NCI-H774 (cell line): ENCODE results near the gene GOLGA6D.
"Not testable (repeated sequence)": the region's sequence is repeated elsewhere in the genome, so short reads cannot be mapped to it uniquely, and the experiment has no call there.

ENCODE experiments used
- DNase-seq: peaks from one replicate; lab custom pipeline; 2025; lab: John Stamatoyannopoulos, UW

The GOLGA6D gene

GRCh38 chr15:75333654-75334419, 51.2 kb downstream of the GOLGA6D start:
- not testable (repeated sequence) for DNase-seq

GRCh38 chr15:75335313-75335704, 52.7 kb downstream of the GOLGA6D start:
- no peak for DNase-seq

GRCh38 chr15:75335705-75336355, 53.2 kb downstream of the GOLGA6D start, which contains the start of gene COMMD4:
Gene COMMD4 (plus strand): TSS chr15:75336063. CDS start chr15:75336090, 27 bp downstream.
- peak; percentile 95 for DNase-seq

- DNase-seq, result no peak
Measured at GRCh38 chr15:75338661-75339240, 56.1 kb downstream of the GOLGA6D start.

- DNase-seq, result no peak
Measured at GRCh38 chr15:75339531-75340240, 57.1 kb downstream of the GOLGA6D start.

GRCh38 chr15:75342221-75342620, 59.6 kb downstream of the GOLGA6D start:
- no peak for DNase-seq

- DNase-seq, result not testable (repeated sequence)
Measured at GRCh38 chr15:75343953-75344352, 61.3 kb downstream of the GOLGA6D start.
